ENCODE results near the gene HSD17B1. TPM values are rescaled to one million over a fixed set of nuclear protein-coding genes. Genes with fewer than 3 reads are reported as not detected.

The HSD17B1 gene
- total and polyA plus RNA-seq, 2 of the 13 experiments (the other 11 are each of a cell fraction or from before 2014, with no cell fraction given) = 0.54 to 0.93 TPM

GRCh38 chr17:42536048-42536371 is 16.7 kb upstream of the HSD17B1 start, which contains the start of gene NAGLU (continued):
- TF ChIP-seq PAXIP1 (CRISPR knock-in tag; conservative IDR thresholded peaks at IDR 0.05) (no peak), ZBTB38 (CRISPR knock-in tag; IDR thresholded peaks at IDR 0.05) (no peak), SIN3B (IDR thresholded peaks at IDR 0.05; ENCODE audit: low read length) (no peak), NBN (conservative IDR thresholded peaks at IDR 0.05) (no peak), NR1H2 (CRISPR knock-in tag; IDR thresholded peaks at IDR 0.05; ENCODE audit: borderline replicate concordance, low read depth) (no peak), ZNF24 (IDR thresholded peaks at IDR 0.05) (no peak), ZNF607 (CRISPR knock-in tag; IDR thresholded peaks at IDR 0.05; ENCODE audit: borderline replicate concordance) (peak; percentile 73; the same call in 1 of the 2 replicates), ARID2 (CRISPR knock-in tag; IDR thresholded peaks at IDR 0.05; ENCODE audit: borderline replicate concordance) (no peak), HMG20A (CRISPR knock-in tag; IDR thresholded peaks at IDR 0.05; ENCODE audit: borderline replicate concordance) (no peak; the same call in 1 of the 2 replicates), ZNF121 (CRISPR knock-in tag; IDR thresholded peaks at IDR 0.05) (no peak), ZFP91 (CRISPR knock-in tag; IDR thresholded peaks at IDR 0.05; ENCODE audit: borderline replicate concordance) (no peak), ZBTB37 (CRISPR knock-in tag; IDR thresholded peaks at IDR 0.05) (no peak), ZFP36L1 (CRISPR knock-in tag; IDR thresholded peaks at IDR 0.05) (0 out of 2 replicates have a peak, but pooled peaks have one; percentile 48), BRF2 (CRISPR knock-in tag; IDR thresholded peaks at IDR 0.05) (no peak), KLF9 (CRISPR knock-in tag; IDR thresholded peaks at IDR 0.05; ENCODE audit: low read depth) (no peak), ZNF234 (CRISPR knock-in tag; conservative IDR thresholded peaks at IDR 0.05) (no peak), SRSF4 (IDR thresholded peaks at IDR 0.05; ENCODE audit: low read depth, low read length, poor library complexity, severe bottlenecking) (no peak), HES4 (CRISPR knock-in tag; IDR thresholded peaks at IDR 0.05; ENCODE audit: borderline replicate concordance) (no peak), POLR2A (IDR thresholded peaks at IDR 0.05; ENCODE audit: insufficient read depth in 1 of 2, low read depth in 2 of 2, low read length in 2 of 2) (peak; percentile 55 to 86), FOXA1 (IDR thresholded peaks at IDR 0.05) (no peak), FOXA1 (CRISPR knock-in tag; IDR thresholded peaks at IDR 0.05) (no peak), ZNF552 (CRISPR knock-in tag; IDR thresholded peaks at IDR 0.05; ENCODE audit: borderline replicate concordance) (0 out of 2 replicates have a peak, but pooled peaks have one; percentile 87), EHMT2 (IDR thresholded peaks at IDR 0.05; ENCODE audit: borderline replicate concordance, low read depth, low read length) (no peak), BORCS8-MEF2B (CRISPR knock-in tag; IDR thresholded peaks at IDR 0.05) (no peak; the same call in none of the 2 replicates), ZNF17 (CRISPR knock-in tag; IDR thresholded peaks at IDR 0.05) (no peak), ZNF883 (CRISPR knock-in tag; IDR thresholded peaks at IDR 0.05; ENCODE audit: not compliant biosample characterization) (peak; percentile 42)
